Naive thymus-derived CD8-positive, alpha-beta T cell (primary cell): ENCODE data around the gene PRKAG3. TPM values are rescaled to one million over a fixed set of nuclear protein-coding genes. Genes with fewer than 3 reads are reported as not detected.
"Not testable (repeated sequence)": the region's sequence is repeated elsewhere in the genome, so short reads cannot be mapped to it uniquely, and the experiment has no call there.

Experiments
- ATAC-seq, 2 donors: fragments of 150-1000 bp; cut with Tn5 transposase in 1 of 2; sonication (Bioruptor Pico), chemical (Tn5 transposase) in 1 of 2; 1 replicate in 1 of 2; 2 replicates in 1 of 2; pipeline ENCODE4 v1.10.0; 2021; ENCODE audit warnings: mild to moderate bottlenecking in 2 of 2, moderate library complexity in 2 of 2
- POLR2A ChIA-PET: fragments of 350-600 bp; sonication (Branson Sonifier 250); formaldehyde crosslinking; loops from one replicate; lab custom pipeline; 2021; ENCODE audit warnings: antibody characterized with exemption; lab: Charles Lee
- DNase-seq, 10 donors: peaks; one replicate each; pipeline versions ENCODE4 v3.0.0 to v3.0.0-alpha.2; 2020 to 2022
- H3K27ac Mint-ChIP-seq, 10 donors: one replicate each; pipeline ENCODE4 v1.8.0; 2020 to 2022; ENCODE audit warnings: mild to moderate bottlenecking in 10 of 10, mixed read lengths in 10 of 10, moderate library complexity in 4 of 10, inconsistent platforms in 1 of 10
- H3K27me3 Mint-ChIP-seq, 5 donors: one replicate each; pipeline ENCODE4 v1.8.0; 2021 to 2022; ENCODE audit warnings: mixed read lengths in 5 of 5
- H3K36me3 Mint-ChIP-seq, 3 donors: one replicate each; pipeline ENCODE4 v1.8.0; 2020 to 2022; ENCODE audit warnings: mixed read lengths in 3 of 3, mild to moderate bottlenecking in 2 of 3, inconsistent platforms in 1 of 3
- H3K4me1 Mint-ChIP-seq, 4 donors: one replicate each; pipeline ENCODE4 v1.8.0; 2021 to 2022; ENCODE audit warnings: mixed read lengths in 4 of 4
- H3K4me3 Mint-ChIP-seq, 10 donors: one replicate each; pipeline ENCODE4 v1.8.0; 2020 to 2022; ENCODE audit warnings: mild to moderate bottlenecking in 10 of 10, mixed read lengths in 10 of 10, moderate library complexity in 6 of 10, inconsistent platforms in 1 of 10
- H3K9me3 Mint-ChIP-seq, 9 donors: one replicate each; pipeline ENCODE4 v1.8.0; 2020 to 2022; ENCODE audit warnings: mixed read lengths in 9 of 9, mild to moderate bottlenecking in 3 of 9, inconsistent platforms in 1 of 9, moderate library complexity in 1 of 9
- polyA plus RNA-seq, 3 donors: library from polyadenylated mRNA; unstranded; fragments of 300-500 nt; fragmentation: Illumina TruSeq; gene quantifications; one replicate each; pipeline ENCODE4 v1.2.3, GENCODE V29; 2021
- total RNA-seq, 8 experiments: library from RNA in 2 of 8; stranded (reverse) in 2 of 8; gene quantifications; one replicate each; pipeline ENCODE4 v1.2.3 and lab custom pipeline; 2021 to 2026

The PRKAG3 gene
- total and polyA plus RNA-seq, 5 experiments from 2014 or later: not detected

DNA sequence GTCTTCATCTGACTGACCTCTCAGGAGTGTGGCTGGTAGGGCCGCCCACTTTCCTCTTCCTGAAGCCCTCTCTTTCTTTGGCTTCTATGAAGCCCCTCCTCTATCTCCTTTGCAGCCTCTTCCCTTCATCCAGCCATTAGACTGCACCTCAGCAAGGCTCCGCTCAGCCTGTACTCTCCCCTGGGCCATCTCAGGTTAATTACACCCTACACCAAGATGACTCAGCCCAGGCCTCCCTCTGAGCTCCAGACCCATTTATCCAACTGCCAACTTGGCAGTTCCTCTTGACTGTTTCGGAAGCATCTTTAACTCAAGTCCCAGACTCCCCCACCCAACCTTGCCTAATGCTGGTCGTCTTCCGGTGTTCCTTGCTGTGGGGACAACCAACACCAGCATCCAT is 22.2 kb upstream of the PRKAG3 start:
- Mint-ChIP-seq H3K4me3 (no peak overlapping the region), H3K36me3 (peaks cover 0 to 6% (median 0%) of the 10 kb centered on the region in 3 donors), H3K9me3 (no peaks in the 10 kb centered on the region), H3K4me1 (peaks cover 7 to 17% (median 10%) of the 10 kb centered on the region in 4 donors), H3K27ac (no peak overlapping the region), H3K27me3 (peaks cover 27 to 76% (median 65%) of the 10 kb centered on the region in 5 donors)
- DNase-seq: peak in 1 of 10 donors; percentile 21
- POLR2A ChIA-PET: interaction anchor here (1.8 kb wide), 1 partner anchor 44 kb away, joined by 5 read pairs; no protein-coding TSS in a partner anchor
- no peak for ATAC-seq

DNA sequence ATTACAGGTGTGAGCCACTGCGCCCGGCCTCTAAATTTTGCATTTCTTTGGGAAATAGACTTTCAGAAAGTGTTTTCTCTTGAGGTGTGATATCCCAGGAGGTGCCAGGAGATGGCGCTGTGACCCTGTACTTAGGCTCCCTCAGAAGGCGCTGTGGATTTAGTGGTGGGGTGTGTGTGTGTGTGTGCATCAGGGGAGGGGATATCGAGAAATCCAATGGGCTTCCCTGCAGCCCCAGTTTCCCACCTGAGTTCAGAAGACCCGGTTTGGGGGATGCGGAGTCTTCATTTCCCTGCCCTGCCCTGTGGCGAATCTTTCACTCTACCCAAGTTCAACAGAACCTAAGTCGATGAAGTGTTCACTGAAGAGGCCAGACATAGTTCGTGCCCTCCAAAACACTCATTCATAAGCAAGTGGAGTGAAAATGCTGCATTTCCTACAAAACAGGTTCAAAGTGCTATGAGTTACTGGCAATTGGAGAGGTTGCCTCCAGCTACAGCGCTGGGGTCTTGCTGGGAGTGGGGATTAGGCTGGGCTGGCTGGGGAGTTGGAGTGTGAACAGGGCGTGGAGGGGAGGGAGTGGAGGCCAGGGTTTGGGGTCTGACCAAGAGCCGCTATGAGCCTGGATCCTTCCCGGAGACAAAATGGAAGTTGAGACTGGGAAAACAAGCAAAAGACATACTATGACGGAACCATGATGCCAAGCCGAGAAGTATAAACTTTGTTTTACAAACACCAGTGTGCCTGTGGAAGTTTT is 21.5 kb upstream of the PRKAG3 start:
- DNase-seq: peak; percentile 35 to 80 (median 64)
- H3K27ac Mint-ChIP-seq: peak overlapping the region in 2 of 10 donors; percentile 24 to 33
- no peaks in the 10 kb centered on the region for H3K9me3 Mint-ChIP-seq
- no peak overlapping the region for H3K4me3 Mint-ChIP-seq
- H3K27me3 Mint-ChIP-seq: peaks cover 24 to 72% (median 58%) of the 10 kb centered on the region in 5 donors
- peaks cover 4 to 13% (median 8%) of the 10 kb centered on the region in 4 donors for H3K4me1 Mint-ChIP-seq
- POLR2A ChIA-PET: interaction anchor here (1.8 kb wide), 1 partner anchor 45 kb away, joined by 5 read pairs; no protein-coding TSS in a partner anchor
- peak; percentile 81 to 86 for ATAC-seq
- peaks cover 0 to 6% (median 0%) of the 10 kb centered on the region in 3 donors for H3K36me3 Mint-ChIP-seq

DNA sequence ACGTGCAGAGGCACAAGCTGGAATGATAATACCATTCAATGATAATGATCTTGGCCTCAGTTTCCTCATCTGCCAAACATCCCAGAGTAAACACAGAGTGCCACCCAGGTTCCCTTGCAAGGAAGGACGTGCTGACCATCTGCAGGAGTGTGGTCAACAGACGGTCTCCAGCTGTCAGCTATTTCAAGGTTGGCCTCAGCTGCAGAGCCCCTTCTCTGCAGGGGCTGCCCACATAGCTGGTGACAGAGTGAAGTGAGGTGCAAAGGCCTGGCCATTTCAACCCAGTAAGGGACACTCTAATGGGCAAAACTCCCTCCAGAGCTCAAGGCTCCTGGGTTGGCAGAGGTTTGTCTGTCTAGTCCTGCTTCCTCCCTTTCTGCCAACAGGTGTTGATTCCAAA is 19.7 kb upstream of the PRKAG3 start:
- Mint-ChIP-seq H3K4me3 (no peak overlapping the region), H3K9me3 (peaks cover 0 to 4% (median 0%) of the 10 kb centered on the region in 9 donors), H3K4me1 (peaks cover 0 to 7% (median 4%) of the 10 kb centered on the region in 4 donors), H3K36me3 (peaks cover 0 to 4% (median 0%) of the 10 kb centered on the region in 3 donors), H3K27ac (no peak overlapping the region), H3K27me3 (peaks cover 22 to 59% (median 45%) of the 10 kb centered on the region in 5 donors)
- POLR2A ChIA-PET: interaction anchor here (0.7 kb wide), 1 partner anchor 51 kb away, joined by 3 read pairs; no protein-coding TSS in a partner anchor
- ATAC-seq (no peak), DNase-seq (no peak)

DNA sequence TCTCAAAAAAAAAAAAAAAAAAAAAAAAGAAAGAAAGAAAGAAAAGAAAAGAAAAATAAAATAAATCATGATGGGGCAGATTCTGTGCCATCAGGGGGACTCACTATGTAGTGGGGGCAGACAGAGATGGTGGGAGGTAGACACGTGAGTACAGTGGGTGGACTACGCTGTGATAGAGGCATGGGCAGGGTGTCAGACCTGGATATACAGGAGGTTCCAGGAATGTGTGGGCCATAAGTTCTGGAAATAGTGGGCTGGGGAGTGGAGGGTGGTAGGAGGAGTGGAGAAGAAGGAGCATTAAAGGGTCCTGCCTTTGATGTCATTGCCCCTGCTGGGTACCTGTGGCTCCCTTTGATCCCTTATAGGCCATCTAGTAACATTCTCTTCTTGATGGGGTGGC is 19.2 kb upstream of the PRKAG3 start:
- no peak for DNase-seq
- Mint-ChIP-seq H3K27ac (no peak overlapping the region), H3K9me3 (peaks cover 0 to 4% (median 0%) of the 10 kb centered on the region in 9 donors), H3K4me3 (no peak overlapping the region), H3K4me1 (peaks cover 0 to 7% (median 1%) of the 10 kb centered on the region in 4 donors), H3K27me3 (peaks cover 22 to 54% (median 40%) of the 10 kb centered on the region in 5 donors), H3K36me3 (peaks cover 0 to under 1% (median 0%) of the 10 kb centered on the region in 3 donors)
- POLR2A ChIA-PET: no interaction called here
- ATAC-seq: no peak

DNA sequence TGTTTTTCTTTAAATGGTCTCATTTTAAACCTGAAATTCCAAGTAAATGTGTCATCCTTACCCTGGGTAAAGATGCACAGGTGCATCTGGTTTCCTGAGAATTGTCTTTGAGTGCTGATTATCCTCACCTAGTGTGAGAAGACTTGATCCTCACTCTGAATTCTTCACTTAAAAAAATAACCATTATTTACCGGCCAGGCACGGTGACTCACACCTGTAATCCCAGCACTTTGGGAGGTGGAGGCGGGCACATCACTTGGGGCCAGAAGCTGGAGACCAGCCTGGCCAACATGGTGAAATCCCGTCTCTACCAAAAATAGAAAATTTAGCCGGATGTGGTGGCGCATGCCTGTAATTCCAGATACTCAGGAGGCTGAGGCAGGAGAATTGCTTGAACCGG is 18.1 kb upstream of the PRKAG3 start:
- ATAC-seq (no peak), DNase-seq (no peak)
- H3K27ac Mint-ChIP-seq: no peak overlapping the region
- peaks cover 0 to 7% (median 1%) of the 10 kb centered on the region in 4 donors for H3K4me1 Mint-ChIP-seq
- no peaks in the 10 kb centered on the region for H3K36me3 Mint-ChIP-seq
- POLR2A ChIA-PET: interaction anchor here (0.5 kb wide), 1 partner anchor 403 kb away, joined by 3 read pairs; no protein-coding TSS in a partner anchor
- H3K27me3 Mint-ChIP-seq: peaks cover 15 to 45% (median 31%) of the 10 kb centered on the region in 5 donors
- no peak overlapping the region for H3K4me3 Mint-ChIP-seq
- H3K9me3 Mint-ChIP-seq: peaks cover 0 to 4% (median 0%) of the 10 kb centered on the region in 9 donors

DNA sequence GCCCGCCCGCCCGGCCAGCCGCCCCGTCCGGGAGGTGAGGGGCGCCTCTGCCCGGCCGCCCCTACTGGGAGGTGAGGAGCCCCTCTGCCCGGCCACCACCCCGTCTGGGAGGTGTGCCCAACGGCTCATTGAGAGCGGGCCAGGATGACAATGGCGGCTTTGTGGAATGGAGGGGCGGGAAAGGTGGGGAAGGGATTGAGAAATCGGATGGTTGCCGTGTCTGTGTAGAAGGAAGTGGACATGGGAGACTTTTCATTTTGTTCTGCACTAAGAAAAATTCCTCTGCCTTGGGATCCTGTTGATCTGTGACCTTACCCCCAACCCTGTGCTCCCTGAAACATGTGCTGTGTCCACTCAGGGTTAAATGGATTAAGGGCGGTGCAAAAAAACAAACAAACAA is 15.4 kb upstream of the PRKAG3 start:
- peaks cover 0 to 11% (median 0%) of the 10 kb centered on the region in 9 donors for H3K9me3 Mint-ChIP-seq
- POLR2A ChIA-PET: interaction anchor here (0.6 to 0.7 kb wide), 2 partner anchors 136 to 447 kb away, joined by 3 read pairs; partner anchors contain the start of genes CTDSP1 and TTLL4

DNA sequence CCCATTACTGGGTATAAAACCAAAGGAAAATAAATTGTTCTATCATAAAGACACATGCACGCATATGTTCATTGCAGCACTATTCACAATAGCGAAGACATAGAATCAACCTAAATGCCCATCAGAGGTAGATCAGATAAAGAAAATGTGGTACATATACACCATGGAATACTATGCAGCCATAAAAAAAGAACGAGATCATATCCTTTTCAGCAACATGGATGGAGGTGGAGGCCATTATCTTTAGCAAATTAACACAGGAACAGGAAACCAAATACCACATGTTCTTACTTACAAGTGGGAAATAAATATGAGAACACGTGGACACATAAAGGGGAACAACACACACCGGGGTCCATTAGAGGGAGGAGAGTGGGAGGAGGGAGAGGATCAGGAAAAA is 12.7 kb upstream of the PRKAG3 start:
- H3K4me1 Mint-ChIP-seq, POLR2A ChIA-PET, H3K4me3 Mint-ChIP-seq, ATAC-seq, DNase-seq, H3K36me3 Mint-ChIP-seq, H3K27ac Mint-ChIP-seq: not testable (repeated sequence)
- peaks cover 7 to 27% (median 23%) of the 10 kb centered on the region in 5 donors for H3K27me3 Mint-ChIP-seq
- peaks cover 0 to 11% (median 0%) of the 10 kb centered on the region in 9 donors for H3K9me3 Mint-ChIP-seq

More for the DNA sequence above, 15.4 kb upstream of the PRKAG3 start:
- H3K27ac Mint-ChIP-seq, H3K36me3 Mint-ChIP-seq, H3K4me1 Mint-ChIP-seq, H3K4me3 Mint-ChIP-seq, DNase-seq, ATAC-seq: not testable (repeated sequence)
- peaks cover 12 to 27% (median 14%) of the 10 kb centered on the region in 5 donors for H3K27me3 Mint-ChIP-seq

DNA sequence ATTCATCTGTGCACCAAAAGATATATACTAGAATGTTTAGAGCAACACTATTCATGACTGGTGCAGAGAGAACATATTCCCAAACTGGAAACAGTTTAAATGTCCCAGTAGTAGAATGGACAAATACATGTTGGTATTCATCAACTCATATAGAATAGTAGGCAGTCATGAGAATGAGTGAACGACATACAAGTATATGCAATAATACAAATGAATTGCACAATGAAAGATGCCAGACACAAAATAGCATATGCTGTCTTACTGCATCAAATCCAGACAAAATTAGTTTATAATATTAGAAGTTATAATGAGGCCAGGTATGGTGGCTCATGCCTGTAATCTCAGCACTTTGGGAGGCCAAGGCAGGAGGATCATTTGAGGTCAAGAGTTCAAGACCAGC is 8.3 kb upstream of the PRKAG3 start:
- POLR2A ChIA-PET: no interaction called here
- Mint-ChIP-seq H3K27ac (no peak overlapping the region), H3K27me3 (peaks cover 19 to 51% (median 44%) of the 10 kb centered on the region in 5 donors), H3K4me1 (no peaks in the 10 kb centered on the region), H3K4me3 (no peak overlapping the region), H3K9me3 (peaks cover 6 to 25% (median 16%) of the 10 kb centered on the region in 9 donors), H3K36me3 (peaks cover 0 to 21% (median 7%) of the 10 kb centered on the region in 3 donors)
- ATAC-seq (no peak), DNase-seq (no peak)

DNA sequence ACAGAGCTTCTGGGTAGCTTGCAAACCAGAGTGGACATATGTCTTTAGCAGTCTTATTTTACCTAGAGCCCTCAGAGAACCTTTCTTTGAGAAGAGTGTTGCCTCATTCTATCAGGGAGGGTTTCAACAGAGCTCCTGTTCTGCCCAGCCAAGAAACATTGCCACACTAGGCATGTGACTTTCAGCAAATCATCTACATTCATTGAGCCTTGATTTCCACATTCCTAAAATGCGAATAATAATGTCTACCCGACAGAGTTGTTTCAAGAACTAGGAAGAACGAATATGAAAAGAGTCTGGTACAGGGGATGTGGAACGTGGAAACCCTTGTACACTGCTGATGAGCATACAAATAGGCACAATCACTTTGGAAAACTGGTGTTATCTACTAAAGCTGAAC is 7.8 kb upstream of the PRKAG3 start:
- no peak overlapping the region for H3K4me3 Mint-ChIP-seq
- ATAC-seq (no peak), DNase-seq (no peak)
- H3K27me3 Mint-ChIP-seq: peaks cover 22 to 52% (median 47%) of the 10 kb centered on the region in 5 donors
- no peaks in the 10 kb centered on the region for H3K4me1 Mint-ChIP-seq
- H3K27ac Mint-ChIP-seq: no peak overlapping the region
- POLR2A ChIA-PET: no interaction called here
- peaks cover 6 to 25% (median 16%) of the 10 kb centered on the region in 9 donors for H3K9me3 Mint-ChIP-seq
- peaks cover 0 to 21% (median 7%) of the 10 kb centered on the region in 3 donors for H3K36me3 Mint-ChIP-seq

DNA sequence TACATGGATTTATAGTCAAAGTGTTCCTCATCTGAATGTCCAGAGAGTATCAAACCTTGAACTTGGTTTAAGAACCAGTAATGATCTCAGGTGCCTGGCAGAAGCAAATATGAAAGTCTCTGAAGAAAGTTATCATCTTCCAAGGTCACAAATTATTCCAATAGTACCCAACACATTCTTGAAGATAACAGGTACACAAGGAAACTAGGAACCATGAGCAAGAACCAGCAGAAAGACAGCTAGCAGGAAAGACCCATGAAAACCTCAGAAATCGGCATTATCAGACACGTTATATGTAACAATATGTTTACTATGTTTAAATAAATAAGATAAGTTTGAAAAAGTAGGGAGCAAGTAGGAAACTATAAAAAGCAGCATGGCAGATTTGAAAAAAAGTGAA is 5.9 kb upstream of the PRKAG3 start:
- peaks cover 0 to 14% (median 7%) of the 10 kb centered on the region in 3 donors for H3K36me3 Mint-ChIP-seq
- H3K4me1 Mint-ChIP-seq: no peaks in the 10 kb centered on the region
- no peak overlapping the region for H3K27ac Mint-ChIP-seq
- DNase-seq (no peak), ATAC-seq (no peak)
- no peak overlapping the region for H3K4me3 Mint-ChIP-seq
- POLR2A ChIA-PET: no interaction called here
- peaks cover 27 to 64% (median 56%) of the 10 kb centered on the region in 5 donors for H3K27me3 Mint-ChIP-seq
- peaks cover 3 to 21% (median 16%) of the 10 kb centered on the region in 9 donors for H3K9me3 Mint-ChIP-seq

GRCh38 chr2:218834685-218835084 is 3.1 kb upstream of the PRKAG3 start:
- no peak for ATAC-seq
- Mint-ChIP-seq H3K4me1 (no peaks in the 10 kb centered on the region), H3K9me3 (peaks cover 3 to 21% (median 16%) of the 10 kb centered on the region in 9 donors), H3K36me3 (peaks cover 0 to 18% (median 7%) of the 10 kb centered on the region in 3 donors), H3K27ac (no peak overlapping the region), H3K27me3 (peaks cover 27 to 72% (median 56%) of the 10 kb centered on the region in 5 donors), H3K4me3 (no peak overlapping the region)
- POLR2A ChIA-PET: no interaction called here
- no peak for DNase-seq

GRCh38 chr2:218833023-218833609 is 1.5 kb upstream of the PRKAG3 start:
- ATAC-seq (no peak), DNase-seq (no peak)
- POLR2A ChIA-PET: no interaction called here
- no peak overlapping the region for H3K4me3 Mint-ChIP-seq
- H3K27ac Mint-ChIP-seq: no peak overlapping the region
- peaks cover 19 to 75% (median 48%) of the 10 kb centered on the region in 5 donors for H3K27me3 Mint-ChIP-seq
- peaks cover 0 to 17% (median 7%) of the 10 kb centered on the region in 3 donors for H3K36me3 Mint-ChIP-seq
- H3K9me3 Mint-ChIP-seq: peaks cover 3 to 21% (median 12%) of the 10 kb centered on the region in 9 donors
- H3K4me1 Mint-ChIP-seq: no peaks in the 10 kb centered on the region
